GM21619 (cell line): ENCODE data around the gene BMI1.
"Not testable (repeated sequence)": the region's sequence is repeated elsewhere in the genome, so short reads cannot be mapped to it uniquely, and the experiment has no call there.

Experiments used
- ATAC-seq: cut with Tn5 transposase; IDR thresholded peaks from one replicate; pipeline ENCODE4 v1.9.1; 2021; ENCODE audit not compliant: unreplicated experiment

Gene BMI1

DNA sequence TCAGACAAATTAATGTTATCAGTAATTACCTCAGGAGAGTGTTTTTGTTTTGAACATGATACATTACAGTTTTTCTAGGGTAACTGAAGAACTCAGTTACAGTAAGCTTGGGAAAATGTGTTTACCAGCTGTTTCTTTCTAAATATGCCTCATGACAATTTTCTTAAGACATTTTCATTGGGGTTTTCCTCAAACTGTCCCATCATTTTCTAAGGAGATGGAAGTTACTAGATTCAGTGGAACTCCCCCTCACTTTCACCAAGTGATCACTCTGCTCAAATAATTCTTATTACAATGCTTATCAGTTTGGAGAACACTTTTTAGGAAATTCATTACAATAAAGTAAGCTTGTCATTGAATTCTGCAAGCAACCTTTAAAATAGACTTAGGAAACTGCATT is 18.0 kb downstream of the BMI1 start:
- no peak for ATAC-seq

DNA sequence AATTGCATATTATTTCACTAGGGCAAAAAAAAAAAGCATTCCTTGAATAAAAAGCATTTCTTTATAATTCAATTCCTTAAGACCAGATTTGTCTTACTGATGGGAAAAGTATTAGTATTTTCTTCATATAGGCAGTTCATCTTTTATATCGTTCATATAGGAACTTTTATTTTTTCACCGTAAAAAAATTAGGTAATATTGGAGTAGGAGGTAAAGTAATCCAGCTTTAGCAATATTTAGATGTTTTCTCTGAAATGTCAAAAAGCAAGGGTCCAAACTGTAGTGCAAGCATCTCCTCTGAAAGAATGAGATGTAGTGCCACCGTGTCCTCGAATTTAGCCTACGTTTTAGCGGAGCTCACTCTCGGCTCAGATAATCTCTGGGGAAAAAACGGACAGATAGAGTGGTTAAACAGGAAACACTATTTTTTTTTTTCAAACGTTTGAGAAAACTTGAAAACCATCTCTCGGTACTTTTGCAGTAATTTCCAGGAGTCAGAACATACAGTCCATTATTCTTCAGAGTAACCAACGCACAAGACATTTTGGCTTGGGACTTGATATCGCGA is 18.9 kb downstream of the BMI1 start:
- ATAC-seq, result no peak

DNA sequence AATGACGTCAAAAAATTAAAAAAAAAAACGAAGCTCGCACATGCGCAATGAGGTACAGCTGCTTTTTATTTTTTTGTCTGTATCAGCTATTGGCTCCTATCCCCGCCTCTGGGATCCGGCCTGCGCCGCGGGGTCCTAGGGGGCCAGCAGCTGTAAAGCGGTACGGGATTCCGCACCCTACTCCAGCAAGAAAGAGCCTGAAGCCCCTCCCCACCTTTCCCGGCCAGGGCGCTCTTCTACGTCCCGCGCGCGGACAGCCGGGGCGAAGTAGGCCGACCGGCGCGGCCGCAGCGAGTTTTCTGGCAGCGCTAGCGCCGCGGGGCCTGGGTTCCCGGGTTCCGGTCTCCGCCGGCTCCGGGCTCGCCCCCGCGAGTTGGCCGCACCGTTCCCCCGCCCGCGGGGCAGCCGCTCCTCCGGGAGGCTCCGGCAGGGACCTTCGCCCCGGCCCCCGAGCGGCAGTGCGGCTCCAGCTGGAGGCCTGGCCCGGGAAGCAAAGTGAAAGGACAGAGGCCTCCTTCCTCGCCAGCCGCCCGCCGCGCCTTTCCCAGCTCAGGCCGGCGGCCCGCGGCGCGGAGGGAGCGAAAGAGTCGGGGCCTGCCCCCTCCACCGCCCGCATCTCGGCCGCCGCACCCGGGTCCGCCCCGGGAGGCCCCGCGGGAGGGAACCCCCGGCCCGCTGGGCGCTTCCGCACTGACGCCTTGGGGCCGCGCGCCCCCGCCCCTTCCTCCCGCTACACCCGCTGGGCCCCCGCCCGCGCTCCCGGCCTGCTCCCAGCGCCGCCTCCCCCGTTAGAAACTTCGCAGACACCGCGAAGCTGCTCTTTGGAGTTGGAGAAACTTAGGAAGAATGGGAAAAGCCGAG is 19.7 kb downstream of the BMI1 start:
- peak; percentile 44 for ATAC-seq

DNA sequence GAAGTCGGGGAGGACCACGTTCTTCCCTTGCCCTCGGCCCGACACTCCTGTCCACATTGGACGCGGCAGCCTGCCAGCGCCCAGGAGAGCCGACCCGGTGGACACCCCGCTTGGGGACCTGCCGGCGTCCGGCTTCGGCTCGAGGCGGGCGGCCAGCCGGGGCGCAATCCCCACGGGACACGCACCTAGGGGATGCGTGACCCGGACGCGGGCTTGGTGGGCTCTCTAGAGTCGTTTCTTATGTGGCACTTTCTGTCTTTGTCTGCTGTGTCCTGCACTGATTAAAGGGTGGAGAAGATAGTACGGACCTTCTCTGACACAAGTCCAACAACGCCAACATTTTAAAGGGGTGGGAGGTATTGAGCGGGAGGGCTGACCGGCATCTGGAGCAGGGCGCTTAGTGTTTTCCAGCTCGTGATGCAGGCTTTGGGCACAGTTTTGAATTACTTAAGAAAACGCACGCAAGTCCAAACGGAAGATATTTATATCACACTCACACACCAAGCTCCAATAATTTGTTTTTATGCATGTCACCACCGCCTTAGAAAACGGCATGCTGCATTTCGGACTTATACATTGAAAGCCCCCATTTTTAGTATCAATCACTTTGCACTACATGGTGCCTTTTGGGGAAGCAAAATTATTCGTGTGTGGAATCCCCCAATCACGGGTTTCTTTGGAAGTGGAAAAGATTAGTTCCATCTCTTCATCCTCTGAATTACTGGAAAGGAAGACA is 20.5 kb downstream of the BMI1 start:
- peak; percentile 20 for ATAC-seq

DNA sequence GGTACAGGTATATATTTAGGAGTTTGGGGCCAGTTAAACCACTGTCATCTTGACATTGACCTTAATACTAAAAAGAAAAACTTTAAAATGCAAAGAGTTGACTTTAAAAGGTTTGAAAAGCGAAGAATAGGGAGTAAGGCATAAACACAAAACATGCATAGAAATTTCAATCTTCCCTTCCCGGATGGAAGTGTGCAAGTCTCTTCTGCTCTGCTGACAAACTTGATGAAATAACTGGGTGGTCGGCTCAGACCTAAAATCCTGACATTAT is 21.0 kb downstream of the BMI1 start:
- ATAC-seq, result no peak

DNA sequence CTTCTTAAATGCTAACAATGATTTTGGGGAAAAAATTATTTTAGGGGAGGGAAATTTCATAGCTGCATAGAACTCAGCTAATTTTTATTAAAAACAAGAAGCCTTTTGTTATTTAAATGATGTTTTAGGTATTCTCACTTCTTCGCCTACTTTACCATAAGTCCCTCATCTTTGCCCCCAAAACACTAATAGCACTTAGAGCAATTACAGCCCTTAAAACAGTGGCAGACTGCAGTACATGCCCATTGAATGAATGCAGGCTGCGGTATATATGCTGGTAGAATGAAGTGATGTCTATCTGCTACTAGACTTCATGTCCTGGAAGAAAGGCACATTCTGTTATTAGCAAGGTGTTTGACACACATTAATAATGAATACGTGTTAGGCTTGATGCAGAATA is 21.5 kb downstream of the BMI1 start:
- no peak for ATAC-seq

DNA sequence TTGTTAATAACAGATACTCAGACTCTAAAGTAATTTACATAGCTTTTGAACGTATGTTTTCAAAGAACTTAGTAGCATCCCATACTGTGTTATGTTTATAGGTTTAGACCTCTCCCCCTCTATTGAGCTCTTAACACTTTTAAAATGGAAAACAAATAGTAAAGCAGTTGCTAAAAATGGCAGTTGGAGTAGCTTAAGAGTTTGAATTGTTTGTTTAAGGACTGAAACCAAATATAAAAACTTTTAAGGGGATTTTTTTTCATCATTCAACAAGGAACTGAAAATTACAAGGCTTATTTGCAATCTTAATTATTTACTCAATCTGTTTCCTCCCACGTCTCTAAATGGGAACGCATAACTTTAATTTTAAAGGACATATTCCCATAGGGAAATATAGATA is 22.8 kb downstream of the BMI1 start:
- no peak for ATAC-seq

DNA sequence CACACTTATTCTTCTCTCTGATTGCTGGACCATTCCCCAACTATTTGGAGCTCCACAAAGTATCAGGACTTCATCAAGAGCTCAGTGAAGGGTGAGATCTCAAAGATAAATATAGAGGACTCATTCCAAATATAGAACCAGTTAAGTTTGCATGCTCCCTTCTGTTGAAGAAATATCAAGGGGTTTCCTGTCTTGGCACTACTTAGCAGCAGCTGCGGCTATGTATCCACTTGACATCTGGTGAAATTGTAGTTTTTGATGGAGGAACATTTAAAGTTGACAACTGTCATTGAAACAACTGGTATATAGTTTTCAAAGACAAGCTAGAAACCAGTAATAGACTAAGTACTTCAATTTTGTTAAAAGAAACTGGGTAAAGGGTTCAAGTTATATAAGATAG is 23.4 kb downstream of the BMI1 start:
- no peak for ATAC-seq

DNA sequence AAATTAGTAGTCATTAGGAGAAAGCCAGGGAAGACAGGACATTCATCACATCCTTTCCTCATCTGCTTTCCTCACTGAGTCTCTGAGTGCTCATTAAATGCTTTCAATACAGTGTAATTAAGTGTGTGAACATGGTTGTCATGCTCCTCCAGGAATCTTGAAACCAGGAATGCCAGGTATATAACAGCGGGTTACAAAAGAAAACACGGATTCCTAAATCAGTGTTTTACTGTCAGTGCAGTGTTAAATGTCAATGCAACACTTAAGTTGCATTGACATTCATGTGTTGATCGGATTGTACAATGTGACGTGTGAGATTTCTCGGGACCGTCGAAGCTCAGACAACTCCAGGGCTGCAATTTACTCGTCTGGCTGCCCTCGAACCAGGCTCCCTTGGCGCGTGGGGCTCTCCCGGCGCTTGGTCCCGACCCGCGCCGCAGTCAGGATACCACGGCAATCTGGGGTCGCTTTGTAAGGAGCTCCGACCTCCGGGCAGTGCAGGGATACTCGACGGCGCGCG is 23.9 kb downstream of the BMI1 start:
- no peak for ATAC-seq

DNA sequence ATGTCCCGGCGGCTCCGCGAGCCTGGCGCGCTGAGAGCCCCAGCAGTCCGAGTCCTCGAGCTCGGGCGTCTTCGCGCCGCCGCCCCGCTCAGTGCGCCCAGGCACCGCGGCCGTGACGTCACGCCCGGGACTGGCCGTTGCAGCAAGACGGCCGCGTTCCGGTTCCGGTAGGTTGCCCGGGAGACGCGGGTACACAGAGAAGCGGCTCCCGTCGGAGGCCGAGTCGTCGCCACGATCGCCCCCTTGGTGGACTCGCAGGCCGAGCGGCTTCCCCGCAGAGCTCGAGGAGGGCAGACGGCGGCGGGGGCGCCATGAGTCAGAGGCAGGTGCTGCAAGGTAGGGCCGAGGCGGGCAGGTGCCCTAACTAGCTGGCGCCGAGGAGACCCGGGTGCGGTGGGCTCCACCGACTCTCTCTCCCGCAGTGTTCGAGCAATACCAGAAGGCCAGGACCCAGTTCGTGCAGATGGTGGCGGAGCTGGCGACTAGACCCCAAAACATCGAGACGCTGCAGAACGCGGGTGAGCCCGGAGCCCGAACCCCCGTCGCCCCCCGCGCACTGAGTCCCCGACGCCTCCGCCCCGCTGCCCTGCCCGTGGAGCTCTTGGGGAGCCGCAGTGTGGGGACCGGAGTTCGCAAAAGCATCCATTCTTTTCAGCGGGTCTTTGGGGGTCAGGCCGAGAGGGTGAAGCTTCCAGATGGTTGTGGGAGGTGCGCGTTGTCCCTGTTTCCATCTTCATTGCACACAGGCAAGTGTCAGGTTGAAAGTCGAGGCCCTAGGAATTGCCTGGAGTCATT is 24.6 kb downstream of the BMI1 start, which contains the start of gene SPAG6:
TSS of gene SPAG6 (plus strand) at position 196 of the 795 bp plus-strand sequence. CDS start at position 312, 116 bp downstream.
- peak; percentile 23 for ATAC-seq

DNA sequence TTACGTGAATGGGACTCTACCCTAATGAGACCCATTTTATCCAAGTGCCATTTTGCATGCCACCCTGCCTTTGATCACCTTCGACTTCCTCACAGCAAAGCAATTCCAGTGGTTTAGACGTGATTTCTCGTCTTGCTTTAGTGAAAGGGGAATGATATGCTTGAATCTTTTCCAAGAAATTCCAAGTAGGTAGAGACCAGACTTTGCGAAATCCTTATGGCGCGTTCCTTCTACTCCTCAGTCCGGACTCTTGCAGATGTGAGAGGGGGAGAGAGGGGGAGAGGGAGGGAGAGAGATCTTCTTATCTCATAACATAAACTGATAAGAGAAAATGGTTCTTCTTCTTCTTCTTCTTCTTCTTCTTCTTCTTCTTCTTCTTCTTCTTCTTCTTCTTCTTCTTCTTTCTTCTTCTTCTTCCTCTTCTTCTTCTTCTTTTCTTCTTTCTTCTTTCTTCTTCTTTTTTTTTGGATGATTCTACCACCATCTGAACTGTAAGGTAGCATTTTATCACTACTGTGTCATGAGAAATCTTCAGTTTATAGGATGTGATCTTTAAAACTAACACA is 25.3 kb downstream of the BMI1 start:
- ATAC-seq, result no peak

DNA sequence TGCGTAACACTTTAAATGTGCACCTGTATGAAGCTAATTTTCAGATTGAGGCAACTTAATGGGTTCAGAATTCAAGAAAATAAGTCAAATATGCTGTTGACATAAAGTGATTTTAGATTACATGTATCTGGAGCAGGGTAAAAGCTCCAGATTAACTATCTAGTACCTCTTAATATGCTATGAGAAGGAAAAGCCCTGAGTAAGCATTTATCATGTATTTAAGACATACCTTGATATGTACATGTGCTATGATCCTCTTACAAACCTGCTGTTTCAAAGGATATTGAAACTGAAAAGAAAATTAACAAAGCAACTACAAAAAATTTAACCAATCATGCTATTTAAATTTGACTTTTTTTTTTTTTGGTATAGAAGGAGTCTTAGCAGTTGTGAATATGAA is 28.9 kb downstream of the BMI1 start:
- no peak for ATAC-seq

DNA sequence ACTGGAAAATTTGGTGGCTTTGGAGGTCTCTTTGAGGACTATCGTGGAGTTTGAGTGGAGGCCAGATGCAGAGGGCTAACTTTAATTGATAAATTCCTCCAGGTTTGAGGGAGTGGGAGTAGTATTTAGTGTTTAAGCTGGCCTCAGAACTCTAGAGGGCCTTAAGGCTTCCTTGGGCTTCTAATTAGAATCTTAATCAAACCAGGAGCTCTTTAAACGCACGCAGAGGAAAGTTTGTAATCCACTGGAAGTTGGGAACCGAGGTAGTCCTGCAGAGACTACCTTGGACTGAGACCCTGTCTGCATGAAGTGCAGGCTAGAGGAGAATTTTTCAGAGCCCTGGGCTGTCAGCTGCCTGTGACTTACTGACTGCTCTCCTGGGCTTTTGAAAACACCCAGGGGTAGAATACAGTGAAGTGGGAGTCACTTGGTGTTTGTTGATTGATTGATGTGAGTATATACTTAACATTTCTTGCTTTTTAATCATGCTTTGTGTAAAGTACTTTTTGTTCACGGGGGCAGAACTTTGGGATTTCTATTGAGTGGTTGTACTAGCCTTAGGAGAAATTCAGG is 30.3 kb downstream of the BMI1 start:
- ATAC-seq, result no peak

DNA sequence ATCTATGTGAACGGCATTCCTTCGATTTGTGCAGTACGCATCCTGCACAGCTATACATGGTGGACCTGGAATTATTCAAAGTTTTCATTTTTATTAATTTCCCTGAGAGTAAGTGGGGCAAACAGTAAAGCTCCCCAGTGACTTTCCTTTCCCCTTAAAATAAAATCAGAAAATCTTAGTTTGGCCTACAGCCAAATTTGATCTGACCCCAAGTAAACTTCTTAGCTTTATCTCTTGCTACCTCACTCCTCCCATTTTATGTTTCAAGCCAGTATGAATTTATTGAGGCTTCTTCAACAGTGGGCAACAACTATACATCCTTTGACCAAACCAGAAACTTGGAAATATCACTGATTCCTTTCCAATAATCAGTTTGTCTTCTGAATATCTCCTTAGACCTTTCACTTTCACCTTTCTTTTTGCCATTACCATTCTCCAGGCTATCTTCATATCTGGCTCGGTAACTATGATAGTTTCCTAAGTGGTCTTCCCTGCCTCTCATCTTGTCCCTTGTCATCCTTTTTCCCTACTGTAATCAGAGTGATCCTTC is 35.5 kb downstream of the BMI1 start:
- no peak for ATAC-seq

DNA sequence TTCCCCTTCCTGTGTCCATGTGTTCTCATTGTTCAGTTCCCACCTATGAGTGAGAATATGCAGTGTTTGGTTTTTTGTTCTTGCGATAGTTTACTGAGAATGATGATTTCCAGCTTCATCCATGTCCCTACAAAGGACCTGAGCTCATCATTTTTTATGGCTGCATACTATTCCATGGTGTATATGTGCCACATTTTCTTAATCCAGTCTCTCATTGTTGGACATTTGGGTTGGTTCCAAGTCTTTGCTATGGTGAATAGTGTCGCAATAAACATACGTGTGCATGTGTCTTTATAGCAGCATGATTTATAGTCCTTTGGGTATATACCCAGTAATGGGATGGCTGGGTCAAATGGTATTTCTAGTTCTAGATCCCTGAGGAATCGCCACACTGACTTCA is 36.9 kb downstream of the BMI1 start:
- ATAC-seq, result not testable (repeated sequence)

DNA sequence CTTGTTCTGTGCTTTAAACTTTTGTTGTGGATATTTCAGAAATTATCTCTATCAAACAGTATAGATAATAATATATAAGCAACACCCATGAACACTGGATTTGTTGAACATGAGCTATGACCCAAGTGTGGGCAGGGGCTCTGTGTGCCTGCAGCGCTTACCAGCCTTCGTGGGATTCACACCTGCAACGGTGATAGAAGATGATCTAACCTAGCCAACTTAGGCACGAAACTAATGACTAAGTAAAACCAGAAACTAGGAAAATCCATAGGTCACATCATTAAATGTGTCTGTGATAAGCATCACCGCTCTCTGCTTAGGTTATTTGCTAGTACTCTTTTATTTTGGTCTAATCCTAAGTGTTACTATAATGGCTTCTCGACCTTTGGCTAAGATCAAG is 42.4 kb downstream of the BMI1 start:
- ATAC-seq, result no peak

DNA sequence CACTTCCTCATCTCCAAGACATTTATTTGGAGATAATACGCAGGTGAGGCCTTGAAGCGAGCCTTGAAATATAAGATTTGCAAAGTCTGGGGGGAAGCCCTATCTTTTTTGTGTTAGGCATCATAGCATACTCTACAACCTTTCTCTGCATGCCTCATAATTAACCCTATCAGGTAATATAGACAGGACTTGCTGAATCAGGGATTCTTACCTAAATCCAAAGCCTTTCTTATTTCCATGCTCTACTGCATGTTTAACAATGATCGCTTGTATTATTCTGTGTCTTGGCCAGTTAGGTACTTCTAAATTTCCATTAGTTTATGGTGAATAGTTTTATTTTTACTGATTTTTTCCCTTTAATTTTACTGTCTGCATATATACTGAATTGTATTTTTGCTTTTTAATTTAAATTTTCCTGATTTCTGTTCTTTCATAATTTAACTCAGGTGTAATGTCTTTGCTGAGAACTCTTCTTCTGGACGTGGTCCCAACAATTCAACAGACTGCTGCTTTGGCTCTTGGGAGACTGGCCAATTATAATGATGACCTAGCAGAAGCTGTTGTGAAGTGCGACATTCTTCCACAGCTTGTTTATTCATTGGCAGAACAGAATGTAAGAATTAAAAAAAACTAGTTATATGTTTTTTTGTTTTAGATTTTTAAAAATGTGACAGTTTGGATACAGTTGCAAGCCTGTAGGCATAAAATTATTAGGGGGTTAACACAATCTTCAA is 43.7 kb downstream of the BMI1 start:
- no peak for ATAC-seq

DNA sequence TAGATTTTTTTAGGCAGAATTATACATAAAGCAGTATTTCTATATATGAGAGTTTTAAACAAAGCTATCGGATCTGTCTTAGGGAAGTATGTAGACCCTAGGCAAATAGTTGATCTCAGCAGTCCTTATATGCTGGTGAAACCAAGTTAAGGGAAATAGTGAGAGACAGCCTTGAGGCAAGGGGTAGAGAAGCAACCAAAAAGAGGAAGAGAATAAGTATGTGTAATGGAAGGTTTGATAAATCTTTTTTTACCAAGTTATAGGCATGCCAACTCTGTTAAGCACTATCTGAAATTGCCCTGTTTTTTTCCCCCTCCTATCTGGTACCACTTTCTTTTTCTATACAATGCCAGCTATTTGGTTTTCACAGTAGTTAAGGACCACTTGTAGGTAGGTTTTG is 44.3 kb downstream of the BMI1 start:
- ATAC-seq, result no peak

DNA sequence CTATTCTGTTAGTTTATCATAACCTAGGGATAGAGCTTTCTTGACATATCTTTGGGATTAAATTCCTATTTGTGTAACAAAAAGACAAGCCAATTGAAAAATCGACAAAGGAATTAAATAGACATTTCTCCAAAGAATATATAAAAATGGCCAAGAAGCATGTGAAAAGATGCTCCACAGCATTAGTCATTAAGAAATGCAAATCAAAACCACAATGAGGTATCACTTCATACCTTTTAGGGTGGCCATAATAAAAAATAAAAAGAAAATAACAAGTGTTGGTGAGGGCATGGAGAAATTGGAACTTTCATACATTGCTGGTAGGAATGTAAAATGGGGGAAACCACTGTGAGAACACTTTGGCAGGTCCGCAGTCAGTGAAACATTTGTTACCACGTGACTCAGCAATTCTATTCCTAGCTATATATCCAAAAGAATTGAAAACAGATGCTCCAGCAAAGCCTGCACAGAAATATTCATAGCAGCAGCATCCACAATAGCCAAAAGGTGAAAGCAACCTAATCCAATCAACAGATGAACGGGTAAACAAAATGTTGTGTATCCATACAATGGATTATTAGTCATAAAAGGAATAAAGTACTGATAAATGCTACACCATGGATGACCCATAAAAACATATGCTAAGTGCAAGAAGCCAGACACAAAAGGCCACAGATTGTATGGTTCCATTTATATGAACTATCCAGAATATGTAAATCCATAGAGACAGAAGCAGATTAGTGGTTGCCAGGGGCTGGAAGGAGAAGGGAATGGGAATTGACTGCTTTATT is 44.9 kb downstream of the BMI1 start:
- no peak for ATAC-seq
